SK-N-SH (cell line): ENCODE results near the gene LRRC72. TPM values are rescaled to one million over a fixed set of nuclear protein-coding genes. Genes with fewer than 3 reads are reported as not detected.

Experiments used
- CTCF ChIA-PET: fragments of 300-600, 350-600 bp; formaldehyde crosslinking; extraction: SDS; loops from one replicate; lab custom pipeline; 2021; lab: Yijun Ruan, JAX
- POLR2A ChIA-PET: fragments of 350-600 bp; sonication (Branson Sonifier 250); formaldehyde crosslinking; extraction: SDS; loops from one replicate; lab custom pipeline; 2020; ENCODE audit warnings: antibody characterized with exemption, inconsistent platforms; lab: Yijun Ruan, JAX
- DNase-seq: peaks from one replicate; pipeline ENCODE4 v3.0.0; 2012
- H2AFZ ChIP-seq: fragments of 200-600 bp; sonication (generic); 2 replicates; pipeline ENCODE4 v1.8.1; 2016; ENCODE audit warnings: antibody characterized with exemption, mild to moderate bottlenecking, low read depth
- H3F3A ChIP-seq: fragments of 200-600 bp; sonication (generic); replicated peaks from 2 replicates; pipeline ENCODE3; 2016; ENCODE audit warnings: antibody characterized with exemption, mild to moderate bottlenecking; ENCODE audit not compliant: insufficient read depth
- H3K27ac ChIP-seq, 2 experiments: fragments of 200-500 bp in 1 of 2; fragments of 200-600 bp in 1 of 2; sonication (Bioruptor generic) in 1 of 2; sonication (generic), shearing (Covaris generic) in 1 of 2; 2 replicates each; pipeline versions ENCODE4 v1.5.1 to v1.6.1; 2014 to 2016; ENCODE audit warnings: low read depth in 2 of 2, inconsistent platforms in 1 of 2, low read length in 1 of 2, mild to moderate bottlenecking in 1 of 2, mixed read lengths in 1 of 2
- H3K27me3 ChIP-seq: fragments of 200-600 bp; sonication (generic), shearing (Covaris generic); 2 replicates; pipeline ENCODE4 v1.6.1; 2016; ENCODE audit warnings: mixed run types; ENCODE audit not compliant: insufficient read depth
- H3K36me3 ChIP-seq, 2 experiments: fragments of 200-500 bp in 1 of 2; fragments of 200-600 bp in 1 of 2; sonication (Bioruptor generic) in 1 of 2; sonication (generic) in 1 of 2; replicated peaks in 1 of 2; 2 replicates each; pipeline versions ENCODE3 to v1.5.1; 2014 to 2016; ENCODE audit warnings: low read length in 1 of 2, mild to moderate bottlenecking in 1 of 2; ENCODE audit not compliant: insufficient read depth in 2 of 2, control insufficient read depth in 1 of 2
- H3K4me1 ChIP-seq, 2 experiments: fragments of 200-500 bp in 1 of 2; fragments of 200-600 bp in 1 of 2; sonication (Bioruptor generic) in 1 of 2; sonication (generic), shearing (Covaris generic) in 1 of 2; 2 replicates each; pipeline versions ENCODE4 v1.5.1 to v1.6.1; 2014 to 2016; ENCODE audit warnings: low read depth in 1 of 2, low read length in 1 of 2, mixed run types in 1 of 2; ENCODE audit not compliant: insufficient read depth in 2 of 2, control insufficient read depth in 1 of 2
- H3K4me2 ChIP-seq: fragments of 200-600 bp; sonication (generic), shearing (Covaris generic); 2 replicates; pipeline ENCODE4 v1.6.1; 2017; ENCODE audit warnings: mixed run types
- H3K4me3 ChIP-seq, 2 experiments: fragments of 200-500 bp in 1 of 2; fragments of 200-600 bp in 1 of 2; sonication (Bioruptor generic) in 1 of 2; sonication (generic), shearing (Covaris generic) in 1 of 2; 2 replicates each; pipeline versions ENCODE4 v1.5.1 to v1.8.1; 2014 to 2016; ENCODE audit warnings: low read depth in 2 of 2, inconsistent platforms in 1 of 2, low read length in 1 of 2, mild to moderate bottlenecking in 1 of 2, mixed read lengths in 1 of 2, moderate library complexity in 1 of 2
- H3K79me2 ChIP-seq: fragments of 200-600 bp; sonication (generic); 2 replicates; pipeline ENCODE4 v1.8.1; 2017; ENCODE audit warnings: mild to moderate bottlenecking; ENCODE audit not compliant: insufficient read depth
- H3K9ac ChIP-seq: fragments of 200-600 bp; sonication (generic); 2 replicates; pipeline ENCODE4 v1.6.1; 2017; ENCODE audit warnings: mixed run types
- H3K9me2 ChIP-seq: fragments of 200-600 bp; sonication (generic); 2 replicates; pipeline ENCODE4 v1.6.1; 2017; ENCODE audit warnings: mixed run types
- H3K9me3 ChIP-seq: fragments of 200-600 bp; sonication (generic); 2 replicates; pipeline ENCODE4 v1.6.1; 2017; ENCODE audit warnings: mixed run types, mild to moderate bottlenecking, moderate library complexity
- H4K20me1 ChIP-seq: fragments of 200-600 bp; sonication (generic); 2 replicates; pipeline ENCODE4 v1.6.1; 2017; ENCODE audit warnings: mild to moderate bottlenecking, mixed run types; ENCODE audit not compliant: insufficient read depth
- CHD2 ChIP-seq: fragments of 150-350 bp; IDR thresholded peaks from 2 replicates; pipeline ENCODE4 v1.6.1; 2018; ENCODE audit warnings: low read length; ENCODE audit not compliant: partially characterized antibody
- CTCF ChIP-seq: fragments of 200-600 bp; sonication (generic); IDR thresholded peaks from 2 replicates; pipeline ENCODE4 v1.6.1; 2017; ENCODE audit warnings: antibody characterized with exemption, mild to moderate bottlenecking, moderate library complexity
- EP300 ChIP-seq, 2 experiments: IDR thresholded peaks; 2 replicates each; pipeline versions ENCODE4 v1.4.0 to v1.6.1; 2012; ENCODE audit warnings: borderline replicate concordance in 1 of 2, low read depth in 1 of 2, low read length in 1 of 2
- GATA2 ChIP-seq: sonication (generic); formaldehyde crosslinking; IDR thresholded peaks from 2 replicates; pipeline ENCODE4 v1.5.0; 2020; ENCODE audit warnings: mild to moderate bottlenecking, missing genetic modification reagents
- JUND ChIP-seq: IDR thresholded peaks from 2 replicates; pipeline ENCODE4 v1.4.0; 2012
- MXI1 ChIP-seq: IDR thresholded peaks from 2 replicates; pipeline ENCODE4 v1.6.1; 2012; ENCODE audit warnings: mild to moderate bottlenecking, low read depth, low read length, improper control_type of control experiment
- NRF1 ChIP-seq: IDR thresholded peaks from 2 replicates; pipeline ENCODE4 v1.6.1; 2012; ENCODE audit warnings: low read depth, mild to moderate bottlenecking, low read length
- PBX3 ChIP-seq: IDR thresholded peaks from 2 replicates; pipeline ENCODE4; 2012
- RCOR1 ChIP-seq: fragments of 150-350 bp; IDR thresholded peaks from 2 replicates; pipeline ENCODE4 v1.6.1; 2017; ENCODE audit warnings: antibody characterized with exemption, low read length
- SMC3 ChIP-seq: IDR thresholded peaks from 2 replicates; pipeline ENCODE4 v1.6.1; 2012; ENCODE audit warnings: low read depth, low read length, improper control_type of control experiment
- USF1 ChIP-seq: IDR thresholded peaks from 2 replicates; pipeline ENCODE4 v1.4.0; 2012; ENCODE audit warnings: low read depth, borderline replicate concordance
- ZBTB33 ChIP-seq: IDR thresholded peaks from 2 replicates; pipeline ENCODE4 v1.4.0; 2012; ENCODE audit warnings: low read depth, borderline replicate concordance
- WGBS: methylation state at CpG from one replicate; pipeline ENCODE4 v1.1.6; 2017; ENCODE audit warnings: low lambda C conversion rate; 5-methylcytosine and 5-hydroxymethylcytosine counted together
- polyA plus RNA-seq, 3 experiments: library from polyadenylated mRNA; depleted of rRNA; stranded (reverse); fragments of >200 nt; gene quantifications; 2 replicates each; pipeline ENCODE4 v1.2.3, GENCODE V29; 2012

LRRC72 gene
- polyA plus RNA-seq, 1 of the 3 experiments (the other 2 are of a cell fraction), result not detected

- H3K9ac ChIP-seq, result no peak overlapping the region
- H3K79me2 ChIP-seq, result no peaks in the 10 kb centered on the region
- POLR2A ChIA-PET, result no interaction called here
- no peaks in the 10 kb centered on the region for H3K9me3 ChIP-seq
- no peaks in the 10 kb centered on the region for H3K9me2 ChIP-seq
- DNase-seq, result no peak
- 45% methylated on average over 4 of the region's 4 CpGs for WGBS
- no peaks in the 10 kb centered on the region for H3F3A ChIP-seq
- H4K20me1 ChIP-seq, result no peaks in the 10 kb centered on the region
- H3K4me3 ChIP-seq, result no peak overlapping the region
- peaks cover 11% of the 10 kb centered on the region; the same call in 1 of the 2 replicates for H3K27me3 ChIP-seq
- 0 out of 2 replicates have a peak overlapping the region, but pooled peaks have one; percentile 54 for H3K4me2 ChIP-seq
- TF ChIP-seq CHD2 (no peak), PBX3 (no peak), NRF1 (no peak), SMC3 (no peak), MXI1 (no peak), RCOR1 (no peak), JUND (no peak), ZBTB33 (no peak), EP300 (IDR thresholded peaks at IDR 0.05; ENCODE audit: borderline replicate concordance in 1 of 2, low read depth in 1 of 2, low read length in 1 of 2) (no peak), USF1 (no peak), CTCF (no peak), GATA2 (CRISPR knock-in tag) (no peak)
- H2AFZ ChIP-seq, result no peak overlapping the region
- H3K36me3 ChIP-seq, result no peaks in the 10 kb centered on the region
- peaks cover 4 to 16% of the 10 kb centered on the region in 2 experiments; a peak in 2 of 4 replicates for H3K4me1 ChIP-seq
- CTCF ChIA-PET, result interaction anchor here (0.7 to 5.8 kb wide), 42 partner anchors 10 to 1548 kb away, joined by 3 to 93 read pairs (median 5); no protein-coding TSS in a partner anchor
- H3K27ac ChIP-seq, result no peak overlapping the region; a peak in 1 of 4 replicates
Observed at GRCh38 chr7:16564023-16564380, 37.4 kb downstream of the LRRC72 start.
